Measurements from ENCODE around the gene GTF2F2. TPM values are rescaled to one million over a fixed set of nuclear protein-coding genes. Genes with fewer than 3 reads are reported as not detected.
A peak's percentile ranks its signal among the peaks of the same experiment; 100 is the strongest.

GTF2F2 gene
- total RNA-seq, 4 donors from 2014 or later: 24.5 to 35.0 (median 30.5) TPM

DNA sequence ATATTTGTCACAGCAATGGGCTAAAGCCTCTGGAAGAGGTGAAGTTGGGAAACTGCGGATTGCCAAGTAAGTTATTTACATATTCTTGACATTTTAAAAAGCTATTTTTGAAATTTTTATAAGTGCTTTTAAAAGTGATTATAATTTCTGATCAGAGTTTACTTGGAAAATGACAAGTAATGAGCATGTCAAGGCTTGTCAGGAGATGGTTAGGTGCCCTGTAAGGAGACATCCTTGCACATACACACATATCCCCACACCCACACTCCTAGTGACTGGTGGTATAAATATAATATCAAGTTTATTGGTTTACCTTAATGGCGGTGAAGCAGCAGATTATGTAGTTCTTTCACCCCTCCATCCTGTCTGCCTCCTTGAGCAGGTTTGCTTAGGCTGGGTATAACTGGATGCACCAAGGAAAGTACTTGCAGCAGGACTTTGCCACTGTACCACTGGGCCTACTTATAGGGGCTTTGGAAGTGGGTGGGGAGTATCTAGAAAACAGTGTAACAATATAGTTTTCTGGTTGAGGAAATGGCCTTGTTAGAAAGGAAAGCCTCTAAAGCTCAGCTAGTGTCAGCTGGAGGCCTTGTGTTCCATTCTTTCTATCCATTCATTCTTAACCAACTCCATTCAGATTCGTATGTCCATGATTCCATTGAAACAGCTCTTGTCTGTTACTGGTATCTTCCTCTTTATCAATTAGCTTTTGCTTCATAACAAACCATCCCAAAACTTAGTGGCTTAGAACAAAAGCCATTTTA lies 16.6 kb downstream of the GTF2F2 start:
- Histone ChIP-seq H3K27me3 (no peaks in the 10 kb centered on the region), H3K27ac (no peak overlapping the region), H3K4me3 (no peak overlapping the region), H3K4me1 (peaks cover 11% of the 10 kb centered on the region), H3K9me3 (no peaks in the 10 kb centered on the region), H3K36me3 (peaks cover 9% of the 10 kb centered on the region)
- DNase-seq (ENCODE audit: low spot score in 2 of 2): no peak
- WGBS: 77% methylated on average over 3 of the region's 3 CpGs
- TF ChIP-seq EP300 (IDR thresholded peaks at IDR 0.05) (no peak), POLR2A (IDR thresholded peaks at IDR 0.05) (no peak), POLR2AphosphoS5 (IDR thresholded peaks at IDR 0.05) (no peak)
- TF ChIP-seq, protein P1, sequence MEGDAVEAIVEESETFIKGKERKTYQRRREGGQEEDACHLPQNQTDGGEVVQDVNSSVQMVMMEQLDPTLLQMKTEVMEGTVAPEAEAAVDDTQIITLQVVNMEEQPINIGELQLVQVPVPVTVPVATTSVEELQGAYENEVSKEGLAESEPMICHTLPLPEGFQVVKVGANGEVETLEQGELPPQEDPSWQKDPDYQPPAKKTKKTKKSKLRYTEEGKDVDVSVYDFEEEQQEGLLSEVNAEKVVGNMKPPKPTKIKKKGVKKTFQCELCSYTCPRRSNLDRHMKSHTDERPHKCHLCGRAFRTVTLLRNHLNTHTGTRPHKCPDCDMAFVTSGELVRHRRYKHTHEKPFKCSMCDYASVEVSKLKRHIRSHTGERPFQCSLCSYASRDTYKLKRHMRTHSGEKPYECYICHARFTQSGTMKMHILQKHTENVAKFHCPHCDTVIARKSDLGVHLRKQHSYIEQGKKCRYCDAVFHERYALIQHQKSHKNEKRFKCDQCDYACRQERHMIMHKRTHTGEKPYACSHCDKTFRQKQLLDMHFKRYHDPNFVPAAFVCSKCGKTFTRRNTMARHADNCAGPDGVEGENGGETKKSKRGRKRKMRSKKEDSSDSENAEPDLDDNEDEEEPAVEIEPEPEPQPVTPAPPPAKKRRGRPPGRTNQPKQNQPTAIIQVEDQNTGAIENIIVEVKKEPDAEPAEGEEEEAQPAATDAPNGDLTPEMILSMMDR (IDR thresholded peaks at IDR 0.05): no peak

DNA sequence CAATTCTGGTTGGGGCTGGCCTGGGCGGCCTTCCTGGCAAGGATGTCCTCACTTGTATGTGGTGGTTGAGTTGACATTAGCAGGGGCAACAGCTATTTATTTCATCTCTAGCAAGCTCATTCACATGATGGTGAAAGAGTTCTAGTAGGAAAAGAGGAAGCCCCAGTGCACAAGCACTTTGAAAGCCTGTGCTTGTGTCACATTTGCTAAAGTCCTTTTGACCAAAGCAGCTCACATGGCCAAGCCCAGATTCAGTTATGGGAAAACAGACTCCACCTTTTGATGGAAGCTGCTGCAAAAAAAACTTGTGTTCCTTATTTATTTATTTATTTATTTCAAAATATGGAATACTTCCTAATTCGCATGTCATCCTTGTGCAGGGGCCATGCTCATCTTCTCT lies 17.2 kb downstream of the GTF2F2 start:
- peaks cover 9% of the 10 kb centered on the region for H3K36me3 ChIP-seq
- no peak overlapping the region for H3K27ac ChIP-seq
- no peaks in the 10 kb centered on the region for H3K27me3 ChIP-seq
- H3K4me3 ChIP-seq: no peak overlapping the region
- peaks cover 18% of the 10 kb centered on the region for H3K4me1 ChIP-seq
- no peaks in the 10 kb centered on the region for H3K9me3 ChIP-seq
- TF ChIP-seq POLR2A (IDR thresholded peaks at IDR 0.05): no peak
- WGBS: 96% methylated on average over 2 of the region's 2 CpGs
- no peak for DNase-seq (ENCODE audit: low spot score in 2 of 2)

DNA sequence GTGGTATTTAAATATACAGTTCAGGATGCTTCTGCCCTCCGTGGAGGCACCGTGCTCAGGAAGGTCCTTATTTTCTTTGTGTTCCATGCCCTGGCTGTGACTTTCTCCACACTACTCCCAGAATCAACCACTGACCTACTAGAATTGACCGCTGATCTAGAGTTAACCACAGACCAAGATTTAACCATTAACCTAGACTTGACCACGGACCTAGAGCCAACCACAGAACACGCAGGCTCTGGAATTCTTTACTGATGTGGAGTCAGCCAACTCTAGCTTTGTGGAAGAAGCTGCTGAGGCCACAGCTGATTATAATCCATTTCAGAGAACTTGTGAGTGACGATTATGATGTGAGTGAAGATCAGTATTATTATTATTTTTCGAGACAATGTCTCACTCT lies 18.0 kb downstream of the GTF2F2 start:
- Histone ChIP-seq H3K4me1 (peaks cover 21% of the 10 kb centered on the region), H3K4me3 (no peak overlapping the region), H3K9me3 (no peaks in the 10 kb centered on the region), H3K27me3 (no peaks in the 10 kb centered on the region), H3K36me3 (peaks cover 9% of the 10 kb centered on the region), H3K27ac (no peak overlapping the region)
- DNase-seq (ENCODE audit: low spot score in 2 of 2): no peak
- no peak for TF ChIP-seq POLR2AphosphoS5 (IDR thresholded peaks at IDR 0.05)
- TF ChIP-seq EP300 (IDR thresholded peaks at IDR 0.05): no peak
- TF ChIP-seq POLR2A (IDR thresholded peaks at IDR 0.05): no peak
- TF ChIP-seq, protein P1 (IDR thresholded peaks at IDR 0.05): no peak
- WGBS: 90% methylated on average over 7 of the region's 7 CpGs

DNA sequence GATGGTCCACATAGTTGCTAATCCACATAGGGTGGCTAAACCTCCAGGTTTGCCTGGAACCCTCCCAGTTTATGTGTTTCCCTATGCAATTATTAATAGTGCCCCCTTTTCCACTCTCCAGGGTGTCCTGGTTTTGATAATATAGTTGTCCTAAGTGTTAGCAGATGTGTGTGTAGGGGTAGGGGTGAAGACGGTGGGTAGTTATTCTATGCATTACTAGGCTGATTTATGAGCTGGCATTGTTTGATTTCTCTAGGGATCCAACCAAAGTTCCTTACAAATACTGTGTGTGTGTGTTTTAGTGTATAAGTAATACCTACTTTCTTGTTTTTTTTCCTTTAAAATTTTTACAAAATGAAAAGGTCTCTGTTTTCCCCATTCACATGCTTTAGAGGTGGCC lies 21.1 kb downstream of the GTF2F2 start:
- DNase-seq (ENCODE audit: low spot score in 2 of 2): no peak

DNA sequence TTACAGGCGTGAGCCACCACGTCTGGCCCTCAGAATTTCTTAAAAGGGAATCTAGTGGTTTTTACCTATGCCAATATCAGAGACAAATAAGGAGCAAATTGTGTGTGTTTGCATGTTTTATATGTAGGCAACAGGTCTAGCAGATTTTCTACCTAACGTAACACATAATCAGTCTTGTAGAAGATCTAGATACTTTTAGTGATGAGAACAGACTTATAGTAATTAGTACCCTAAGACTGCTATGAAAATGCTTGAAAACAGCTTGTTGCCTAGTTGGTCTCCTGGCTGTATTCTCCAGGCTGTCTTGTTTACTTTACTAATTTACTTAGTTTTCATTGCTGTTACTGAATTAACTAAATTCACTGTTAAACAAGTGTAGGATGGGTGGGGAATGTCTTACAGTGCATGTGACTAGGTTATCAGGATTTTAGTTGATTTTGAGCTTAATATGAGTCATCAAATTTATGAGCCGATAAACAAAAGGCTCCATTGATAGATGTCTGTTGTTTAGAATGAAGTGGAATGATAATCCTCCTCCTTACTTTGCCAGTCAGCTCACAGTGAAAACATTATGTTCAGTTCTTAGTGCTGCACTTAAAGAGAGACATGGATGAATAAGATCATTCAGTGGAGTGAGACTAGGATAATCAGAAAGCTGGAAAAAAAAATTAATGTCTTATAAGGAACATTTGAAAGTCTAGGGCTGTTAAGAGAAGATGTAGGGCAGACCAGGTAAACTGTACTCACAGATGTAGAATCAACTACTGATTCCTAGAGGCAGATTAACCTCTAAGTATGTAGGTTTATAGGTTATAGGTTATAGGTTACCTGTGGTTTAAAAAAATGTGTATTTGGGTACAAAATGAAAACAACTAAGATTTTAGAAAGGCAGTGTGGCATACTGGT lies 22.4 kb downstream of the GTF2F2 start:
- 76% methylated on average over 4 of the region's 4 CpGs for WGBS

More for the DNA sequence above, 21.1 kb downstream of the GTF2F2 start:
- H3K27ac ChIP-seq: no peak overlapping the region
- no peaks in the 10 kb centered on the region for H3K9me3 ChIP-seq
- TF ChIP-seq POLR2AphosphoS5 (IDR thresholded peaks at IDR 0.05) (no peak), EP300 (IDR thresholded peaks at IDR 0.05) (no peak), POLR2A (IDR thresholded peaks at IDR 0.05) (no peak)
- TF ChIP-seq, protein P1 (IDR thresholded peaks at IDR 0.05): no peak
- peaks cover 9% of the 10 kb centered on the region for H3K36me3 ChIP-seq
- no peak overlapping the region for H3K4me3 ChIP-seq
- H3K27me3 ChIP-seq: no peaks in the 10 kb centered on the region
- 63% methylated on average over 1 of the region's 1 CpG for WGBS
- peaks cover 27% of the 10 kb centered on the region for H3K4me1 ChIP-seq

More for the DNA sequence above, 22.4 kb downstream of the GTF2F2 start:
- Histone ChIP-seq H3K4me3 (no peak overlapping the region), H3K36me3 (peaks cover 9% of the 10 kb centered on the region), H3K27me3 (no peaks in the 10 kb centered on the region), H3K4me1 (peaks cover 19% of the 10 kb centered on the region), H3K9me3 (no peaks in the 10 kb centered on the region), H3K27ac (peak overlapping the region; percentile 62)
- TF ChIP-seq POLR2AphosphoS5 (IDR thresholded peaks at IDR 0.05) (no peak), EP300 (IDR thresholded peaks at IDR 0.05) (no peak), POLR2A (IDR thresholded peaks at IDR 0.05) (no peak)
- TF ChIP-seq, protein P1 (IDR thresholded peaks at IDR 0.05): no peak
- DNase-seq (ENCODE audit: low spot score in 2 of 2): no peak
